K562 (cell line): ENCODE data around the gene SUDS3. TPM values are rescaled to one million over a fixed set of nuclear protein-coding genes. Genes with fewer than 3 reads are reported as not detected.

Experiments
- BDP1 ChIP-seq: IDR thresholded peaks from 3 replicates; pipeline ENCODE4 v1.6.1; 2011; ENCODE audit not compliant: insufficient read length, insufficient read depth
- CHD1 ChIP-seq: fragments of 200-600 bp; sonication (generic); IDR thresholded peaks from one replicate; pipeline ENCODE4 v1.6.1; 2012; ENCODE audit warnings: mild to moderate bottlenecking, moderate library complexity, low read length, inconsistent platforms
- ELF1 ChIP-seq: fragments of 200-800 bp; sonication (Bioruptor generic); IDR thresholded peaks from 2 replicates; pipeline ENCODE4 v1.6.1; 2016; ENCODE audit warnings: missing genetic modification characterization, missing compliant biosample characterization
- FOXP1 ChIP-seq: sonication (generic); formaldehyde crosslinking; IDR thresholded peaks from 2 replicates; pipeline ENCODE4 v1.8.0; 2022; ENCODE audit warnings: mild to moderate bottlenecking, missing genetic modification reagents
- HMG20B ChIP-seq: fragments of 250-450 bp; sonication (Bioruptor Pico); IDR thresholded peaks from 2 replicates; pipeline ENCODE4 v1.5.0; 2021; ENCODE audit warnings: mild to moderate bottlenecking
- HNRNPUL1 ChIP-seq: fragments of 200-400 bp; formaldehyde crosslinking; IDR thresholded peaks from 2 replicates; pipeline ENCODE4 v1.6.1; 2017; ENCODE audit warnings: low read length
- IFI16 ChIP-seq: fragments of 250-450 bp; sonication (Bioruptor Pico); IDR thresholded peaks from 2 replicates; pipeline ENCODE4 v2.1.2; 2022; ENCODE audit warnings: mild to moderate bottlenecking, inconsistent platforms
- MXI1 ChIP-seq: IDR thresholded peaks from 2 replicates; pipeline ENCODE4 v1.6.1; 2011; ENCODE audit warnings: low read depth, mild to moderate bottlenecking, improper control_type of control experiment, low read length
- YY1 ChIP-seq, 3 experiments: IDR thresholded peaks; 2 replicates each; pipeline ENCODE4 v1.6.1; 2011; ENCODE audit warnings: low read length in 2 of 3, mild to moderate bottlenecking in 2 of 3, moderate library complexity in 2 of 3, borderline replicate concordance in 1 of 3, control low read depth in 1 of 3, low read depth in 1 of 3; ENCODE audit not compliant: insufficient read depth in 3 of 3, insufficient replicate concordance in 2 of 3, control insufficient read depth in 1 of 3, insufficient read length in 1 of 3; ENCODE audit errors: extremely low read depth in 1 of 3
- ZC3H4 ChIP-seq: sonication (generic); formaldehyde crosslinking; IDR thresholded peaks from 2 replicates; pipeline ENCODE4 v1.9.0; 2021; ENCODE audit warnings: missing genetic modification reagents, borderline replicate concordance
- ZNF124 ChIP-seq: sonication (generic); formaldehyde crosslinking; IDR thresholded peaks from 2 replicates; pipeline ENCODE4 v1.8.1; 2022; ENCODE audit warnings: missing genetic modification reagents
- polyA plus RNA-seq, 8 experiments: library from polyadenylated mRNA; depleted of rRNA in 4 of 8; stranded (reverse) in 5 of 8; unstranded in 3 of 8; fragments of >200 nt; fragmentation: Nextera tagmentation in 2 of 8; fragmentation: Illumina TruSeq in 1 of 8; extraction: Ambion mirVana in 2 of 8; extraction: Trizol in 1 of 8; gene quantifications; 2 replicates each; pipeline versions ENCODE4 v1.2.1 to v1.2.3, GENCODE V29; 2011 to 2014; ENCODE audit warnings: inconsistent platforms in 1 of 8, missing spikeins in 1 of 8
- total RNA-seq, 7 experiments: library from RNA; depleted of rRNA in 6 of 7; stranded (reverse); fragments of >200 nt in 6 of 7; fragmentation: Illumina TruSeq in 2 of 7; extraction: Trizol in 2 of 7; gene quantifications; 2 replicates each; pipeline versions ENCODE4 v1.2.1 to v1.2.3, GENCODE V29; 2011 to 2021; ENCODE audit warnings: low replicate concordance in 1 of 7
- TF ChIP-seq, protein P1 (sequence below): fragments of 450-650 bp; IDR thresholded peaks from 2 replicates; pipeline ENCODE4 v1.6.1; 2018; ENCODE audit not compliant: partially characterized antibody
- TF ChIP-seq, protein P2 (sequence below): fragments of 250-450 bp; sonication (Bioruptor Pico); IDR thresholded peaks from 2 replicates; pipeline ENCODE4 v1.8.0; 2022; ENCODE audit warnings: inconsistent platforms
- TF ChIP-seq, protein P3 (sequence below): fragments of 250-450 bp; sonication (Bioruptor Pico); IDR thresholded peaks from 2 replicates; pipeline ENCODE4 v1.8.0; 2022; ENCODE audit warnings: moderate library complexity, mild to moderate bottlenecking, inconsistent platforms
- TF ChIP-seq, protein P4 (sequence below): fragments of 250-450 bp; sonication (Bioruptor Pico); IDR thresholded peaks from 2 replicates; pipeline ENCODE4 v1.5.0; 2021; ENCODE audit warnings: mild to moderate bottlenecking, borderline replicate concordance
- TF ChIP-seq, protein P5 (sequence below): sonication (generic); formaldehyde crosslinking; IDR thresholded peaks from 2 replicates; pipeline ENCODE4 v1.8.0; 2022; ENCODE audit warnings: mild to moderate bottlenecking, missing genetic modification reagents

The SUDS3 gene
- total and polyA plus RNA-seq, 9 of the 15 experiments (the other 6 are each of a cell fraction or from before 2014, with no cell fraction given): 6.6 to 30.5 (median 23.3) TPM

DNA sequence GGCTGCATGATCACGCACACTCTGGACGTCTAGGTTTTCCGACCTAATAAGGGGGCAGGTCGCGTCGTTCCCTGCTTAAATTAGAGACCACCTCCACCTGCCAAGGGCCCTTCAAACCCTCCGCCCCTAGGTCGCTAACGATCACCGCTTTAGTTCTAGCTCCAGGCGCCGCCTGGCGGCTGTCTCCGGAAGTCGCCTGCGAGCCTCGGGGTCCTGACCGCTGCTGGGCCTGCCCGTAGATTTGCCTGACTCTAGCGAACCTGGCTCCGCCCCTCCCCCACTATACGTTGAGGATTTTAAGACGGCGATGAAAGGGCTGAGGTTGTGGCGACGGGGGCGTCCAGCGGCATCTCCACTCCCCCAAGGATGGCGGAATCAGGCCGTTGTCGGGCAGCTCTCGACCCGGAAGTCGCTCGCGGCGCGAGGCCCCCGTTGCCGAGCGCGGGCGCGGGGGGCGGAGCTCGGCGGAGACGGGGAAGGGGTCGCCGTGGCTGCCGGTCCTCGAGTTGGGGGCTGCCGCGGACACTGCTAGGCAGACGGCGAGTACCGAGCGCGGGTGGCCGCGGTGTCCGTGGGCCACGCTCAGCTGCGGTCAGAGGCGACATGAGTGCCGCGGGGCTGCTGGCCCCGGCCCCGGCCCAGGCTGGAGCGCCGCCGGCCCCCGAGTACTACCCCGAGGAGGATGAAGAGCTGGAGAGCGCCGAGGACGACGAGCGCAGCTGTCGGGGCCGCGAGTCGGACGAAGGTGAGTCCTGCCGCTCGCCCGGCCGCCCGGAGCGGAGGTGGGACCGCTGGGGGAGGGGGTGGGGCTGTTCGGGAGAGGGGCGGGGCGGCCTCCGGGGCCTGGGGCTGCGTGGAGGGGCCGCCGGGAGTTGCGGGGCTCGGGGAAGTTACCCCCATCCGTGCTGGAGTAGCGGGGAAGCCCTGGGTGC, at the start of gene SUDS3 (continued):
- TF ChIP-seq, protein P1, sequence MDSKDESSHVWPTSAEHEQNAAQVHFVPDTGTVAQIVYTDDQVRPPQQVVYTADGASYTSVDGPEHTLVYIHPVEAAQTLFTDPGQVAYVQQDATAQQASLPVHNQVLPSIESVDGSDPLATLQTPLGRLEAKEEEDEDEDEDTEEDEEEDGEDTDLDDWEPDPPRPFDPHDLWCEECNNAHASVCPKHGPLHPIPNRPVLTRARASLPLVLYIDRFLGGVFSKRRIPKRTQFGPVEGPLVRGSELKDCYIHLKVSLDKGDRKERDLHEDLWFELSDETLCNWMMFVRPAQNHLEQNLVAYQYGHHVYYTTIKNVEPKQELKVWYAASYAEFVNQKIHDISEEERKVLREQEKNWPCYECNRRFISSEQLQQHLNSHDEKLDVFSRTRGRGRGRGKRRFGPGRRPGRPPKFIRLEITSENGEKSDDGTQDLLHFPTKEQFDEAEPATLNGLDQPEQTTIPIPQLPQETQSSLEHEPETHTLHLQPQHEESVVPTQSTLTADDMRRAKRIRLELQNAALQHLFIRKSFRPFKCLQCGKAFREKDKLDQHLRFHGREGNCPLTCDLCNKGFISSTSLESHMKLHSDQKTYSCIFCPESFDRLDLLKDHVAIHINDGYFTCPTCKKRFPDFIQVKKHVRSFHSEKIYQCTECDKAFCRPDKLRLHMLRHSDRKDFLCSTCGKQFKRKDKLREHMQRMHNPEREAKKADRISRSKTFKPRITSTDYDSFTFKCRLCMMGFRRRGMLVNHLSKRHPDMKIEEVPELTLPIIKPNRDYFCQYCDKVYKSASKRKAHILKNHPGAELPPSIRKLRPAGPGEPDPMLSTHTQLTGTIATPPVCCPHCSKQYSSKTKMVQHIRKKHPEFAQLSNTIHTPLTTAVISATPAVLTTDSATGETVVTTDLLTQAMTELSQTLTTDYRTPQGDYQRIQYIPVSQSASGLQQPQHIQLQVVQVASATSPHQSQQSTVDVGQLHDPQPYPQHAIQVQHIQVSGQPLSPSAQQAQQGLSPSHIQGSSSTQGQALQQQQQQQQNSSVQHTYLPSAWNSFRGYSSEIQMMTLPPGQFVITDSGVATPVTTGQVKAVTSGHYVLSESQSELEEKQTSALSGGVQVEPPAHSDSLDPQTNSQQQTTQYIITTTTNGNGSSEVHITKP: no peak
- no peak for TF ChIP-seq FOXP1 (CRISPR knock-in tag)
- no peak for TF ChIP-seq ZC3H4 (CRISPR knock-in tag)
- peak; percentile 100 for TF ChIP-seq ELF1 (tag)
- TF ChIP-seq, protein P2, sequence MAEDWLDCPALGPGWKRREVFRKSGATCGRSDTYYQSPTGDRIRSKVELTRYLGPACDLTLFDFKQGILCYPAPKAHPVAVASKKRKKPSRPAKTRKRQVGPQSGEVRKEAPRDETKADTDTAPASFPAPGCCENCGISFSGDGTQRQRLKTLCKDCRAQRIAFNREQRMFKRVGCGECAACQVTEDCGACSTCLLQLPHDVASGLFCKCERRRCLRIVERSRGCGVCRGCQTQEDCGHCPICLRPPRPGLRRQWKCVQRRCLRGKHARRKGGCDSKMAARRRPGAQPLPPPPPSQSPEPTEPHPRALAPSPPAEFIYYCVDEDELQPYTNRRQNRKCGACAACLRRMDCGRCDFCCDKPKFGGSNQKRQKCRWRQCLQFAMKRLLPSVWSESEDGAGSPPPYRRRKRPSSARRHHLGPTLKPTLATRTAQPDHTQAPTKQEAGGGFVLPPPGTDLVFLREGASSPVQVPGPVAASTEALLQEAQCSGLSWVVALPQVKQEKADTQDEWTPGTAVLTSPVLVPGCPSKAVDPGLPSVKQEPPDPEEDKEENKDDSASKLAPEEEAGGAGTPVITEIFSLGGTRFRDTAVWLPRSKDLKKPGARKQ (CRISPR knock-in tag): no peak
- TF ChIP-seq HNRNPUL1: no peak
- TF ChIP-seq BDP1: no peak
- peak in 2 of 3 experiments; percentile 6 to 38 for TF ChIP-seq YY1 (IDR thresholded peaks at IDR 0.05; ENCODE audit: borderline replicate concordance in 1 of 3, control insufficient read depth in 1 of 3, extremely low read depth in 1 of 3, insufficient read depth in 3 of 3, insufficient read length in 1 of 3, insufficient replicate concordance in 2 of 3, low read depth in 1 of 3, low read length in 2 of 3)
- TF ChIP-seq MXI1: no peak
- TF ChIP-seq, protein P3, sequence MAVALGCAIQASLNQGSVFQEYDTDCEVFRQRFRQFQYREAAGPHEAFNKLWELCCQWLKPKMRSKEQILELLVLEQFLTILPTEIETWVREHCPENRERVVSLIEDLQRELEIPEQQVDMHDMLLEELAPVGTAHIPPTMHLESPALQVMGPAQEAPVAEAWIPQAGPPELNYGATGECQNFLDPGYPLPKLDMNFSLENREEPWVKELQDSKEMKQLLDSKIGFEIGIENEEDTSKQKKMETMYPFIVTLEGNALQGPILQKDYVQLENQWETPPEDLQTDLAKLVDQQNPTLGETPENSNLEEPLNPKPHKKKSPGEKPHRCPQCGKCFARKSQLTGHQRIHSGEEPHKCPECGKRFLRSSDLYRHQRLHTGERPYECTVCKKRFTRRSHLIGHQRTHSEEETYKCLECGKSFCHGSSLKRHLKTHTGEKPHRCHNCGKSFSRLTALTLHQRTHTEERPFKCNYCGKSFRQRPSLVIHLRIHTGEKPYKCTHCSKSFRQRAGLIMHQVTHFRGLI: no peak
- TF ChIP-seq HMG20B (CRISPR knock-in tag): no peak; the same call in 1 of the 2 replicates
- TF ChIP-seq CHD1: peak; percentile 54
- no peak for TF ChIP-seq ZNF124 (CRISPR knock-in tag)
- TF ChIP-seq, protein P4, sequence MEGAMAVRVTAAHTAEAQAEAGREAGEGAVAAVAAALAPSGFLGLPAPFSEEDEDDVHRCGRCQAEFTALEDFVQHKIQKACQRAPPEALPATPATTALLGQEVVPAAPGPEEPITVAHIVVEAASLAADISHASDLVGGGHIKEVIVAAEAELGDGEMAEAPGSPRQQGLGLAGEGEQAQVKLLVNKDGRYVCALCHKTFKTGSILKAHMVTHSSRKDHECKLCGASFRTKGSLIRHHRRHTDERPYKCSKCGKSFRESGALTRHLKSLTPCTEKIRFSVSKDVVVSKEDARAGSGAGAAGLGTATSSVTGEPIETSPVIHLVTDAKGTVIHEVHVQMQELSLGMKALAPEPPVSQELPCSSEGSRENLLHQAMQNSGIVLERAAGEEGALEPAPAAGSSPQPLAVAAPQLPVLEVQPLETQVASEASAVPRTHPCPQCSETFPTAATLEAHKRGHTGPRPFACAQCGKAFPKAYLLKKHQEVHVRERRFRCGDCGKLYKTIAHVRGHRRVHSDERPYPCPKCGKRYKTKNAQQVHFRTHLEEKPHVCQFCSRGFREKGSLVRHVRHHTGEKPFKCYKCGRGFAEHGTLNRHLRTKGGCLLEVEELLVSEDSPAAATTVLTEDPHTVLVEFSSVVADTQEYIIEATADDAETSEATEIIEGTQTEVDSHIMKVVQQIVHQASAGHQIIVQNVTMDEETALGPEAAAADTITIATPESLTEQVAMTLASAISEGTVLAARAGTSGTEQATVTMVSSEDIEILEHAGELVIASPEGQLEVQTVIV (CRISPR knock-in tag): no peak
- no peak for TF ChIP-seq IFI16 (CRISPR knock-in tag)
- TF ChIP-seq, protein P5, sequence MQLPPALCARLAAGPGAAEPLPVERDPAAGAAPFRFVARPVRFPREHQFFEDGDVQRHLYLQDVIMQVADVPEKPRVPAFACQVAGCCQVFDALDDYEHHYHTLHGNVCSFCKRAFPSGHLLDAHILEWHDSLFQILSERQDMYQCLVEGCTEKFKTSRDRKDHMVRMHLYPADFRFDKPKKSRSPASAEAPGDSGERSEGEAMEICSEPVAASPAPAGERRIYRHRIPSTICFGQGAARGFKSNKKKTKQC (CRISPR knock-in tag): no peak; the same call in 1 of the 2 replicates
